Measurements from ENCODE around the gene OR52E6. TPM values are rescaled to one million over a fixed set of nuclear protein-coding genes. Genes with fewer than 3 reads are reported as not detected.

Gene OR52E6
- total RNA-seq, 2 donors from 2014 or later, result not detected

- WGBS, 2 experiments (ENCODE audit: insufficient coverage in 1 of 2, insufficient read length in 1 of 2), result 86 to 94% methylated on average over 1 to 2 of the region's 2 CpGs
- no peak overlapping the region for H3K27ac ChIP-seq (ENCODE audit: low read depth, low read length)
- H3K4me3 ChIP-seq (ENCODE audit: low read length), result no peak overlapping the region
- no peaks in the 10 kb centered on the region for H3K9me3 ChIP-seq (ENCODE audit: control insufficient read depth, low read length)
- Mint-ChIP-seq H3K27ac (no peak overlapping the region), H3K9me3 (peaks cover 2% of the 10 kb centered on the region), H3K4me1 (no peaks in the 10 kb centered on the region), H3K27me3 (ENCODE audit: insufficient read depth) (peaks cover 3% of the 10 kb centered on the region), H3K4me3 (no peak overlapping the region), H3K36me3 (ENCODE audit: low read depth) (no peaks in the 10 kb centered on the region)
- no peak for DNase-seq
- peaks cover 7% of the 10 kb centered on the region for H3K27me3 ChIP-seq (ENCODE audit: control insufficient read depth, insufficient read depth, low read length, poor library complexity, severe bottlenecking)
- H3K9ac ChIP-seq (ENCODE audit: extremely low read depth, low read length, poor library complexity, severe bottlenecking), result no peak overlapping the region
- no peak for TF ChIP-seq CTCF (conservative IDR thresholded peaks at IDR 0.05)
- H3K36me3 ChIP-seq (ENCODE audit: control insufficient read depth, insufficient read depth, low read length), result no peaks in the 10 kb centered on the region
- H3K4me1 ChIP-seq (ENCODE audit: control insufficient read depth, insufficient read depth, low read length), result no peaks in the 10 kb centered on the region
Observed at GRCh38 chr11:5878564-5878963, 36.9 kb upstream of the OR52E6 start.

DNA sequence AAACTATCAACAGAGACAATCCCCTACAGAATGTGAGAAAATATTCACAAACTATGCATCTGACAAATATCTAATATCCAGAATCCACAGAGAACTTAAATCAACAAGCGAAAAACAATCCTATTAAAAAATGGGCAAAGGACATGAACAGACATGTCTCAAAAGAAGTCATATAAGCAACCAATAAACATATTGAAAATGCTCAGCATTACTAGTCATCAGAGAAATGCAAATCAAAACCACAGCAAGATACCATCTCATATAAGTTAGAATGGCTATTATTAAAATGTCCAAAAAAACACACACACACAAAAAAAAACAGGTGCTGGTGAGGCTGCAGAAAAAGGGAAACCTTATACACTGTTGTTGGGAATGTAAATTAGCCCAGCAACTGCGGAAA, 24.1 kb upstream of the OR52E6 start:
- Histone ChIP-seq H3K9ac (ENCODE audit: extremely low read depth, low read length, poor library complexity, severe bottlenecking) (no peak overlapping the region), H3K9me3 (ENCODE audit: control insufficient read depth, low read length) (no peaks in the 10 kb centered on the region), H3K27ac (ENCODE audit: low read depth, low read length) (no peak overlapping the region), H3K27me3 (ENCODE audit: control insufficient read depth, insufficient read depth, low read length, poor library complexity, severe bottlenecking) (no peaks in the 10 kb centered on the region), H3K4me3 (ENCODE audit: low read length) (no peak overlapping the region), H3K36me3 (ENCODE audit: control insufficient read depth, insufficient read depth, low read length) (no peaks in the 10 kb centered on the region), H3K4me1 (ENCODE audit: control insufficient read depth, insufficient read depth, low read length) (no peaks in the 10 kb centered on the region)
- Mint-ChIP-seq H3K9me3 (peaks cover 4% of the 10 kb centered on the region), H3K27me3 (ENCODE audit: insufficient read depth) (no peaks in the 10 kb centered on the region), H3K36me3 (ENCODE audit: low read depth) (no peaks in the 10 kb centered on the region), H3K4me1 (no peaks in the 10 kb centered on the region), H3K27ac (no peak overlapping the region), H3K4me3 (no peak overlapping the region)
- WGBS, 2 experiments (ENCODE audit: insufficient coverage in 1 of 2, insufficient read length in 1 of 2), result 83 to 92% methylated on average over 1 to 2 of the region's 2 CpGs
- no peak for DNase-seq
- TF ChIP-seq CTCF (conservative IDR thresholded peaks at IDR 0.05), result no peak

- Mint-ChIP-seq H3K4me3 (no peak within 1 kb of the TSS), H3K27me3 (ENCODE audit: insufficient read depth) (no peaks in the 10 kb centered on the region), H3K9me3 (peaks cover 6% of the 10 kb centered on the region), H3K36me3 (ENCODE audit: low read depth) (no peaks in the 10 kb centered on the region), H3K4me1 (no peaks in the 10 kb centered on the region), H3K27ac (no peak within 1 kb of the TSS)
- no peaks in the 10 kb centered on the region for H3K4me1 ChIP-seq (ENCODE audit: control insufficient read depth, insufficient read depth, low read length)
- H3K36me3 ChIP-seq (ENCODE audit: control insufficient read depth, insufficient read depth, low read length), result no peaks in the 10 kb centered on the region
- WGBS, 2 experiments (ENCODE audit: insufficient coverage in 1 of 2, insufficient read length in 1 of 2), result 80 to 89% methylated on average over 1 to 3 of the region's 3 CpGs
- H3K9me3 ChIP-seq (ENCODE audit: control insufficient read depth, low read length), result no peaks in the 10 kb centered on the region
- no peak within 1 kb of the TSS for H3K9ac ChIP-seq (ENCODE audit: extremely low read depth, low read length, poor library complexity, severe bottlenecking)
- no peak within 1 kb of the TSS for H3K27ac ChIP-seq (ENCODE audit: low read depth, low read length)
- no peaks in the 10 kb centered on the region for H3K27me3 ChIP-seq (ENCODE audit: control insufficient read depth, insufficient read depth, low read length, poor library complexity, severe bottlenecking)
- no peak within 1 kb of the TSS for H3K4me3 ChIP-seq (ENCODE audit: low read length)
- DNase-seq, result no peak
- no peak for TF ChIP-seq CTCF (conservative IDR thresholded peaks at IDR 0.05)
Observed at GRCh38 chr11:5857590-5857989, 15.9 kb upstream of the OR52E6 start, which contains the start of gene OR52E8. OR52E8 (minus strand) TSS chr11:5857690; CDS start chr11:5857690, 0 bp downstream.

All from endodermal cell (in vitro differentiated cells).